GM12864 (cell line): Measurements from ENCODE around the gene SLC25A17.
A peak's percentile ranks its signal among the peaks of the same experiment; 100 is the strongest.

Source experiments
- DNase-seq: peaks from one replicate; pipeline ENCODE4 v3.0.0-alpha.2; 2011; ENCODE audit warnings: low read depth
- H3K4me3 ChIP-seq: 2 replicates; pipeline ENCODE4 v1.5.1; 2011; ENCODE audit warnings: mild to moderate bottlenecking, low read depth, low read length, control low read depth
- TF ChIP-seq, protein P1 (sequence below): IDR thresholded peaks from 2 replicates; pipeline ENCODE4 v1.5.1; 2011; ENCODE audit warnings: low read depth, mild to moderate bottlenecking, moderate library complexity, low read length, control low read depth, inconsistent platforms; ENCODE audit errors: missing control alignments

The SLC25A17 gene

DNA sequence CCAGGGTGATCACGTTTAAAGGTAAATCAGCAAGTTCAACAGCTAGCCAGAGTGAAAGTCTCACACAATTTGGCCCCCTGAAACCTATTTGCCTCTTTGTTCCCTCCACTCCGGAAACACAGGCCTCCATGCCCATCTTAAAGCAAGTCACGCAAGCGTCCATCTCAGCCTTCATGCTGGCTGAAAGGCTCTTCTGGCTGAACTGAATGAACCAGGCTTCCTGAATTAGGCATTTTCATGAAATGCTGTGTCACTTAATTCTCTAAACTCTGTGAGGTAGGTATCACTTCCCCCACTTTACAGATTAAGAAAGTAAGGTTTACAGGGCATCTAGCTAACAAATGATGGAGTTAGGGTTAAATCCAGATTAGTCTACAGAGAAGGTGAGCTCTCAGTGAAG lies 1.4 kb downstream of the SLC25A17 start:
- TF ChIP-seq, protein P1, sequence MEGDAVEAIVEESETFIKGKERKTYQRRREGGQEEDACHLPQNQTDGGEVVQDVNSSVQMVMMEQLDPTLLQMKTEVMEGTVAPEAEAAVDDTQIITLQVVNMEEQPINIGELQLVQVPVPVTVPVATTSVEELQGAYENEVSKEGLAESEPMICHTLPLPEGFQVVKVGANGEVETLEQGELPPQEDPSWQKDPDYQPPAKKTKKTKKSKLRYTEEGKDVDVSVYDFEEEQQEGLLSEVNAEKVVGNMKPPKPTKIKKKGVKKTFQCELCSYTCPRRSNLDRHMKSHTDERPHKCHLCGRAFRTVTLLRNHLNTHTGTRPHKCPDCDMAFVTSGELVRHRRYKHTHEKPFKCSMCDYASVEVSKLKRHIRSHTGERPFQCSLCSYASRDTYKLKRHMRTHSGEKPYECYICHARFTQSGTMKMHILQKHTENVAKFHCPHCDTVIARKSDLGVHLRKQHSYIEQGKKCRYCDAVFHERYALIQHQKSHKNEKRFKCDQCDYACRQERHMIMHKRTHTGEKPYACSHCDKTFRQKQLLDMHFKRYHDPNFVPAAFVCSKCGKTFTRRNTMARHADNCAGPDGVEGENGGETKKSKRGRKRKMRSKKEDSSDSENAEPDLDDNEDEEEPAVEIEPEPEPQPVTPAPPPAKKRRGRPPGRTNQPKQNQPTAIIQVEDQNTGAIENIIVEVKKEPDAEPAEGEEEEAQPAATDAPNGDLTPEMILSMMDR = no peak
- peak; percentile 24 for DNase-seq
- H3K4me3 ChIP-seq = peak overlapping the region; percentile 86

DNA sequence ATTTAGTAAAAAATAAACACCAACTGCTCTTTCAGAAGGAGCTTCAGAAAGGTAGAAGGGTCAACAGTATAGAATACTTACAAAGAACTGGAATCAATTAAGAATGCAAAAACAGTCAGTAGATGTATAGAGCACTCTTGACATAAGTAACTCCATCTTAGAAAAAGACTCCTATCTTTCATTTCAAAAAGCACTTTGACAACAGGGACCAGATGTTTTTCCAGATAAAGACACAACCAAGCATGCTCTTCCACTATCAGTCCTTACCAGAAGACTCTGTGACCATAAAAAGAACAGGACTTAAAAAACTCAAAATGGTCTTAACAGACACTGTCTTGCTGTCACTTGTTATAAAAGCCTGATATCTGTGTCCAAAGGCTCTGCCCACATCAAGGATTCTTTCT lies 5.2 kb downstream of the SLC25A17 start:
- H3K4me3 ChIP-seq = no peak overlapping the region
- no peak for DNase-seq
- TF ChIP-seq, protein P1 = no peak

DNA sequence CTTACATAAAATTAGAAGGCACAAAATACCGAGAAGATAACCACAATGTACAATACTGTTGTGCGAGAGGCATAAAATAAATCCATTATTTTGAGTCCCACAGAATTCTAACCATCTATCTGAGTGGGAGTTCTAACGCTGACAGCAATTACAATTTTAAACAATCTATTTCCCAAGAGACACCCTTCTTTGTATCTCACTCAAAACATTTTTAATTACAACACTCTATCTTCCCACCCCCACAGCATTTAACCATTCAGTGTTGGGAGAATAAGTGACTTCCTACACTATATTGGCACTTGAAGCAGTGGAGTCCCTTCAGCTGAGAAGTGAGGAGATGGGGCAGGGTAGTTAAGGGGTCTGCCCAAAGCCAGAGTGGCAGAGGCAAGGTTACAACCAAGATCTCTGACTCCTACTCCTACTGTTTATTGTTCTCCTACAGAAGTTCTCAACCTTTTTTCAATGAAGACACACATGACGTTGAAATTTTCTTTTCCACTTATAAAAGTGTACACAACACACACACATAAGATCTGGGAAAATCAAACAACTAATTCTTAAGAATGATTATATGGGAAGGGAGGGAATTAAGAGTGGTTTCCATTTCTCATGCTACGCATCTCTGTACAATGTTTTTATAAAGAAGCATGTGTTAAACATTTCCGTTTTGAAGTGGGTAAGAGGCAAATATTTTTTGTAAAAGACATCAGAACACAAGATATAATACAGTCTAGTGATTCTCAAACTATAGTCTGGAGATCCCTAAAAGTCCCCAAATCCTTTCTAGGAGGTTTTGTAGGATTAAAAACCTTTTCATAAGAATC lies 10.9 kb downstream of the SLC25A17 start:
- no peak for DNase-seq

DNA sequence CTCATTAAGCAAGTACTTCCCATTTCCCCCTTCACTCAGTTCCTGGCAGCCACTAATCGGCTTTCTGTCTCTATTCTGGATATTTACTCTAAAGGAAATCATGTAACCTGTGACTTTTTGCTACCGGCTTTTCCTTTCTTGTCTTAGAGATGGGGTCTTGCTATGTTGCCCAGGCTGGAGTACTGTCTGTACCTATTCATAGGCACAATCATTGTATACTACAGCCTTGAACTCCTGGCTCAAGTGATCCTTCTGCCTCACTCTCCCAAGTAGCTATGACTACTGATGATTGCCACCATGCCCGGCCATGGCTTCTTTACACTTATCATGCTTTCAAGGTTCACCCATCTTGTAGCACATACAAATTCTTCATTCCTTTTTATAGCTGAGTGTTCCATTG lies 12.4 kb downstream of the SLC25A17 start:
- TF ChIP-seq, protein P1 = no peak
- no peak for DNase-seq
- H3K4me3 ChIP-seq = no peak overlapping the region

More for the DNA sequence above, 10.9 kb downstream of the SLC25A17 start:
- H3K4me3 ChIP-seq = no peak overlapping the region
- TF ChIP-seq, protein P1 = no peak

DNA sequence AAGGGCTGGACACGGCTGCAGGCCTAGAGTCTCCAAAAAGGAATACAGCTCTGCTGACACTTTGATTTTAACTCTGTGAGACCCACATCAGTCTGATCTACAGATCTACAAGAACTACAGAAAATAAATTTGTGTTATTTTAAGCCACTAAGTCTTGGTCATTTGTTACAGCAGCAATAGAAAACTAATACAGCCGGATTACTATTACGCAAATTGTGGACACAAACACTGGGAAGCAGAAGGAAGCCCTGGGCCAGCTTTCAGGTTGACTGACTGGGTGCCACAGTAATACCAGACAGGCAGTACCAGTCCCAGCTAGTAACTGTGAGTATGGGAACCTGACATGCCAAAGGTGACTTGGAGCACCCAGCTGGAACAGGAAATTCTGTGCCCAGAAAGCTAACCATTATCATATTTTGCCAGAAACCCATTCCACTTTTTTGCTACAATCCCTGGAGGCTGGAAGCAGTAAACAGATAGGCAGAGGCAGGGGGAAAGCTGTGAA lies 13.4 kb downstream of the SLC25A17 start:
- DNase-seq = no peak
- TF ChIP-seq, protein P1 = no peak
- H3K4me3 ChIP-seq = no peak overlapping the region

DNA sequence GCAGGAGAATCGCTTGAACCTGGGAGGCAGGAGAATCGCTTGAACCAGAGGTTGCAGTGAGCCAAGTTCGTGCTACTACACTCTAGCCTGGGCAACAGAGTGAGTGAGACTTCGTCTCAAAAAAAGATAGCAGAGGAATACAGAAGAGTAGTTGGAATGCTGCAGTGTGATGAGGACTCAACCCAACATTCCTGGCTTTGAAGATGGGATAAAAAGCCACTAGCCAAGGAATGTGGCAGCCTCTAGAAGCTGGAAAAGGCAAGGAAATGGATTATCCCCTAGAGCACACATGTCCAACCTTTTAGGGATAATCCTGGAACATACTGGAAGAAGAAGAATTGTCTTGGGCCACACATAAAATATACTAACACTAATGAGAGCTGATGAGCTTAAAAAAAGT lies 13.9 kb downstream of the SLC25A17 start:
- no peak overlapping the region for H3K4me3 ChIP-seq
- TF ChIP-seq, protein P1 = no peak
- DNase-seq = no peak

DNA sequence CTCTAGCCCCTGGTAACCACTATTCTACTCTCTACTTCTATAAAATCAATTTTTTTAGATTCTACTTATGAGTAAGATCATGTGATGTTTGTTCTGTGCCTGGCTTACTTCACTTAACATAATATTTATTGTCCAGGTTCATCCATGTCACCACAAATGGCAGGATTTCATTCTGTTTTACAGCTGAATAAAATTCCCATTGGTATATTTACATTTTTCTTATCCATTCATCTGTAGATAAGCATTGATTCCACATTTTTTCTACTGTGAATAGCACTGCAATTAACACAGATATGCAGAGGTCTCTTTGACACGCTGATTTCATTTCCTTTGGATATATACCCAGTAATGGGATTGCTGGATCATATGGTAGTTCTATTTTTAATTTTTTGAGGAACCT lies 15.8 kb downstream of the SLC25A17 start:
- TF ChIP-seq, protein P1 = no peak
- no peak overlapping the region for H3K4me3 ChIP-seq
- DNase-seq = no peak
